ENCODE measurements around the gene CD2.

The CD2 gene

DNA sequence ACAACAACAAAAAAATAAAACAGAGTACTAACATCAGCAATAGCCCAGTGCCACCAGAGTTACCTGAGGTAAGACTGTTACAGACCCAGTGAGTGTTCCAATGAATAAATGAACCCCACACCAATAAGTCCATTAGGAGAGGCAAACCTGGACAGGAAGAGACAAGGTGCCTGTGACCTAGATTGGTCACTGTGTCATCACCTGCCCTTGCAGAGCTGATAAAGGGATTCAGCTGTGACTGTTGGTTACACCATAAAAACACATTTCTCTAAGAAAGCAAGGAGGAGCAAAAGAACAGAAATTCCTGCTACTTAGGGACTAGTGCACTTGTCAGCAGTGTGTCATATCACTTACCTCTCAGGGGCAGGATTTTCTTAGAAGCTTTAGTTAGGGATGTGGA, 37.5 kb downstream of the CD2 start:
- peaks cover 6% of the 10 kb centered on the region for H3K4me1 ChIP-seq (ENCODE audit: insufficient read depth, low read length, poor library complexity, severe bottlenecking)
- H4K20me1 ChIP-seq (ENCODE audit: insufficient read depth, low read length, poor library complexity, severe bottlenecking): no peaks in the 10 kb centered on the region
- TF ChIP-seq, protein P1, sequence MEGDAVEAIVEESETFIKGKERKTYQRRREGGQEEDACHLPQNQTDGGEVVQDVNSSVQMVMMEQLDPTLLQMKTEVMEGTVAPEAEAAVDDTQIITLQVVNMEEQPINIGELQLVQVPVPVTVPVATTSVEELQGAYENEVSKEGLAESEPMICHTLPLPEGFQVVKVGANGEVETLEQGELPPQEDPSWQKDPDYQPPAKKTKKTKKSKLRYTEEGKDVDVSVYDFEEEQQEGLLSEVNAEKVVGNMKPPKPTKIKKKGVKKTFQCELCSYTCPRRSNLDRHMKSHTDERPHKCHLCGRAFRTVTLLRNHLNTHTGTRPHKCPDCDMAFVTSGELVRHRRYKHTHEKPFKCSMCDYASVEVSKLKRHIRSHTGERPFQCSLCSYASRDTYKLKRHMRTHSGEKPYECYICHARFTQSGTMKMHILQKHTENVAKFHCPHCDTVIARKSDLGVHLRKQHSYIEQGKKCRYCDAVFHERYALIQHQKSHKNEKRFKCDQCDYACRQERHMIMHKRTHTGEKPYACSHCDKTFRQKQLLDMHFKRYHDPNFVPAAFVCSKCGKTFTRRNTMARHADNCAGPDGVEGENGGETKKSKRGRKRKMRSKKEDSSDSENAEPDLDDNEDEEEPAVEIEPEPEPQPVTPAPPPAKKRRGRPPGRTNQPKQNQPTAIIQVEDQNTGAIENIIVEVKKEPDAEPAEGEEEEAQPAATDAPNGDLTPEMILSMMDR (conservative IDR thresholded peaks at IDR 0.05; ENCODE audit: low read length): no peak
- TF ChIP-seq EZH2phosphoT487 (IDR thresholded peaks at IDR 0.05; ENCODE audit: borderline replicate concordance): no peak
- no peak overlapping the region for H3K4me3 ChIP-seq (ENCODE audit: low read length, poor library complexity, severe bottlenecking)
- H3K9me2 ChIP-seq (replicated peaks; ENCODE audit: low read depth, low read length): no peaks in the 10 kb centered on the region
- H3F3A ChIP-seq (ENCODE audit: low read depth): no peaks in the 10 kb centered on the region
- H3K9me3 ChIP-seq (ENCODE audit: insufficient read depth, low read depth, low read length): no peaks in the 10 kb centered on the region
- no peak overlapping the region for H3K4me2 ChIP-seq (ENCODE audit: low read depth, low read length, poor library complexity, severe bottlenecking)
- no peak overlapping the region for H2AFZ ChIP-seq (ENCODE audit: low read length)
- no peaks in the 10 kb centered on the region for H3K36me3 ChIP-seq (ENCODE audit: insufficient read depth, low read length)
- no peak overlapping the region for H3K9ac ChIP-seq (ENCODE audit: low read depth, low read length, poor library complexity, severe bottlenecking)
- H3K79me2 ChIP-seq (ENCODE audit: insufficient read depth, low read length): no peaks in the 10 kb centered on the region
- no peaks in the 10 kb centered on the region for H3K27me3 ChIP-seq (ENCODE audit: insufficient read depth, low read length, poor library complexity, severe bottlenecking)

DNA sequence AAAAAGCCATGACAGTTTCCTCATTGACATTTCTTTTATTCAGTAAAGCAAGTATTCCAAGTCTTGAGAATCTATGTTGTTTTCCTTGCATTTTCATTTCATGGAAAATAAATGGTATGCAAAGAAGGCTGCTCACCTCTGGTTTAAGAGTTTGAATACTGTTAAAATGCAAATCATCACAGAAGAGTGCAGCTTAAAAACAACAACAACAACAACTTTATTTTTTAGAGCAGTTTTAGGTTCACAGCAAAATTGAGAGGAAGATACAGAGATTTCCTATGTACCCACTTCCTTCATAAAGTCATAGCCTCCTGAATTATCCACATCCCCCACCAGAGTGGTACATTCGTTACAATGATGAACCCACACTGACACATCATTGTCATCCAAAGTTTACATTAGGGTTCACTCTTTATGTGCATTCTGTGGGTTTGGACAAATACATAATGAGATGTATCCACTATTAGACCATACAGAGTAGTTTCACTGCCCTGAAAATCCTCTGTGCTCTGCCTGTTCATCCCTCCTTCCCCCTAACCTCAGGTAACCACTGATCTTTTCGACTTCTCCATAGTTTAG, 39.2 kb downstream of the CD2 start:
- Histone ChIP-seq H3K9me2 (replicated peaks; ENCODE audit: low read depth, low read length) (no peaks in the 10 kb centered on the region), H3K36me3 (ENCODE audit: insufficient read depth, low read length) (no peaks in the 10 kb centered on the region), H3K4me2 (ENCODE audit: low read depth, low read length, poor library complexity, severe bottlenecking) (no peak overlapping the region), H3K4me3 (ENCODE audit: low read length, poor library complexity, severe bottlenecking) (no peak overlapping the region), H4K20me1 (ENCODE audit: insufficient read depth, low read length, poor library complexity, severe bottlenecking) (no peaks in the 10 kb centered on the region), H2AFZ (ENCODE audit: low read length) (no peak overlapping the region), H3K9ac (ENCODE audit: low read depth, low read length, poor library complexity, severe bottlenecking) (no peak overlapping the region), H3K79me2 (ENCODE audit: insufficient read depth, low read length) (no peaks in the 10 kb centered on the region), H3F3A (ENCODE audit: low read depth) (no peaks in the 10 kb centered on the region), H3K27me3 (ENCODE audit: insufficient read depth, low read length, poor library complexity, severe bottlenecking) (no peaks in the 10 kb centered on the region), H3K9me3 (ENCODE audit: insufficient read depth, low read depth, low read length) (no peaks in the 10 kb centered on the region), H3K4me1 (ENCODE audit: insufficient read depth, low read length, poor library complexity, severe bottlenecking) (peaks cover 10% of the 10 kb centered on the region)
- TF ChIP-seq, protein P1 (conservative IDR thresholded peaks at IDR 0.05; ENCODE audit: low read length): no peak
- no peak for TF ChIP-seq EZH2phosphoT487 (IDR thresholded peaks at IDR 0.05; ENCODE audit: borderline replicate concordance)

DNA sequence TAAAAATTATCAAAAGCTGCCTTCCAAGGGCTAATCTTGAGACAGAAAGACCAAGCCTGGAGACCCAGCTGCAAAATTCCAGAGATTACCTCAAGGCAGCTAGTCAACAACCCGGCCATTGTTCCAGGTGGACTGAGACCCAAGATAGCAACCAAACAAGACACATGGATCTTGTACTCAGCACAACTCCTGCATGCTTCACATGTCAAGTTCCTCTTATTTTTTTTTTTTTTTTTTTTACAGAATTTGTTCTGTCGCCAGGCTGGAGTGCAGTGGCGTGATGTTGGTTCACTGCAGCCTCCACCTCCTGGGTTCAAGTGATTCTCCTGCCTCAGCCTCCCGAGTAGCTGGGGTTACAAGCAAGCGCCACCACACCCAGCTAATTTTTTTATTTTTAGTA, 40.1 kb downstream of the CD2 start:
- Histone ChIP-seq H3K27me3 (ENCODE audit: insufficient read depth, low read length, poor library complexity, severe bottlenecking) (no peaks in the 10 kb centered on the region), H3K79me2 (ENCODE audit: insufficient read depth, low read length) (no peaks in the 10 kb centered on the region), H2AFZ (ENCODE audit: low read length) (no peak overlapping the region), H3K9me3 (ENCODE audit: insufficient read depth, low read depth, low read length) (no peaks in the 10 kb centered on the region), H3F3A (ENCODE audit: low read depth) (no peaks in the 10 kb centered on the region), H4K20me1 (ENCODE audit: insufficient read depth, low read length, poor library complexity, severe bottlenecking) (no peaks in the 10 kb centered on the region), H3K9me2 (replicated peaks; ENCODE audit: low read depth, low read length) (no peaks in the 10 kb centered on the region), H3K9ac (ENCODE audit: low read depth, low read length, poor library complexity, severe bottlenecking) (no peak overlapping the region), H3K36me3 (ENCODE audit: insufficient read depth, low read length) (no peaks in the 10 kb centered on the region), H3K4me2 (ENCODE audit: low read depth, low read length, poor library complexity, severe bottlenecking) (no peak overlapping the region), H3K4me1 (ENCODE audit: insufficient read depth, low read length, poor library complexity, severe bottlenecking) (peaks cover 16% of the 10 kb centered on the region), H3K4me3 (ENCODE audit: low read length, poor library complexity, severe bottlenecking) (no peak overlapping the region)
- TF ChIP-seq, protein P1 (conservative IDR thresholded peaks at IDR 0.05; ENCODE audit: low read length): no peak
- TF ChIP-seq EZH2phosphoT487 (IDR thresholded peaks at IDR 0.05; ENCODE audit: borderline replicate concordance): no peak

Measured in Loucy (cell line).